CD4-positive, alpha-beta memory T cell (primary cell): Measurements from ENCODE around the gene RPS19. TPM values are rescaled to one million over a fixed set of nuclear protein-coding genes. Genes with fewer than 3 reads are reported as not detected.

Experiments
- CTCF ChIA-PET: fragments of 350-600 bp; sonication (Branson Sonifier 250); formaldehyde crosslinking; loops from one replicate; lab custom pipeline; 2021; ENCODE audit warnings: inconsistent platforms; ENCODE audit not compliant: partially characterized antibody; lab: Charles Lee
- POLR2A ChIA-PET: fragments of 350-600 bp; sonication (Branson Sonifier 250); formaldehyde crosslinking; loops from one replicate; lab custom pipeline; 2021; ENCODE audit not compliant: partially characterized antibody; lab: Charles Lee
- DNase-seq, 5 donors: peaks; one replicate each; pipeline versions ENCODE4 v3.0.0 to v3.0.0-alpha.2; 2020 to 2022; ENCODE audit warnings: mixed read lengths in 1 of 5
- H3K27ac ChIP-seq: one replicate; pipeline ENCODE4 v1.7.0; 2013; ENCODE audit warnings: low read depth, low read length
- H3K27me3 ChIP-seq: 2 replicates; pipeline ENCODE4 v1.7.0; 2013; ENCODE audit warnings: mild to moderate bottlenecking, low read length, moderate library complexity; ENCODE audit not compliant: insufficient read depth
- H3K36me3 ChIP-seq: 2 replicates; pipeline ENCODE4 v1.7.0; 2013; ENCODE audit warnings: mild to moderate bottlenecking, low read length, moderate library complexity; ENCODE audit not compliant: insufficient read depth
- H3K4me1 ChIP-seq: 2 replicates; pipeline ENCODE4 v1.7.0; 2013; ENCODE audit warnings: mild to moderate bottlenecking, low read length, moderate library complexity; ENCODE audit not compliant: insufficient read depth
- H3K4me3 ChIP-seq, 2 donors: one replicate each; pipeline ENCODE4 v1.7.0; 2013; ENCODE audit warnings: low read length in 2 of 2, mild to moderate bottlenecking in 1 of 2
- H3K9me3 ChIP-seq, 2 donors: one replicate each; pipeline ENCODE4 v1.7.0; 2013; ENCODE audit warnings: low read length in 2 of 2, control low read depth in 1 of 2; ENCODE audit not compliant: control insufficient read depth in 1 of 2
- H3K27ac Mint-ChIP-seq, 7 donors: one replicate each; pipeline ENCODE4 v1.8.0; 2020 to 2021; ENCODE audit warnings: mixed read lengths in 7 of 7, mild to moderate bottlenecking in 6 of 7, inconsistent platforms in 3 of 7, moderate library complexity in 3 of 7
- H3K27me3 Mint-ChIP-seq, 2 donors: one replicate each; pipeline ENCODE4 v1.8.0; 2020 to 2021; ENCODE audit warnings: mixed read lengths in 2 of 2
- H3K36me3 Mint-ChIP-seq, 2 donors: one replicate each; pipeline ENCODE4 v1.8.0; 2020 to 2021; ENCODE audit warnings: mixed read lengths in 2 of 2, inconsistent platforms in 1 of 2, mild to moderate bottlenecking in 1 of 2
- H3K4me1 Mint-ChIP-seq, 4 donors: one replicate each; pipeline ENCODE4 v1.8.0; 2020 to 2021; ENCODE audit warnings: mixed read lengths in 4 of 4, mild to moderate bottlenecking in 1 of 4
- H3K4me3 Mint-ChIP-seq, 8 donors: one replicate each; pipeline ENCODE4 v1.8.0; 2020 to 2021; ENCODE audit warnings: mixed read lengths in 8 of 8, mild to moderate bottlenecking in 7 of 8, moderate library complexity in 6 of 8, inconsistent platforms in 3 of 8
- H3K9me3 Mint-ChIP-seq, 8 donors: one replicate each; pipeline ENCODE4 v1.8.0; 2020 to 2021; ENCODE audit warnings: mixed read lengths in 8 of 8, mild to moderate bottlenecking in 5 of 8, inconsistent platforms in 3 of 8, moderate library complexity in 1 of 8
- intact Hi-C: fragments of 100-400 bp; cut with micrococcal nuclease; formaldehyde crosslinking; loops from one replicate; pipeline ENCODE4 v1.15.1; 2023
- polyA plus RNA-seq, 2 donors: library from polyadenylated mRNA; unstranded; fragments of 300-500 nt; fragmentation: Illumina TruSeq; gene quantifications; one replicate each; pipeline ENCODE4 v1.2.3, GENCODE V29; 2021
- total RNA-seq, 2 experiments: library from RNA; stranded (reverse); gene quantifications; one replicate each; pipeline ENCODE4 v1.2.3, GENCODE V29; 2021

RPS19 gene
- total and polyA plus RNA-seq, 4 experiments from 2014 or later, result 3,807 to 7,200 (median 4,434) TPM

GRCh38 chr19:41821003-41821735 is 38.9 kb upstream of the RPS19 start:
- H3K4me3 Mint-ChIP-seq, result no peak overlapping the region

GRCh38 chr19:41837981-41838708 is 21.9 kb upstream of the RPS19 start:
- peaks cover 14% of the 10 kb centered on the region for H3K27me3 ChIP-seq
- no peaks in the 10 kb centered on the region for H3K9me3 Mint-ChIP-seq
- H3K4me3 ChIP-seq, result no peak overlapping the region
- no peaks in the 10 kb centered on the region for H3K36me3 ChIP-seq
- CTCF ChIA-PET, result interaction anchor here (0.7 to 1.4 kb wide), 2 partner anchors 12 to 196 kb away, joined by 3 read pairs; no protein-coding TSS in a partner anchor
- H3K27ac Mint-ChIP-seq, result no peak overlapping the region
- intact Hi-C loops, result no loop called here
- no peaks in the 10 kb centered on the region for H3K36me3 Mint-ChIP-seq
- DNase-seq, result no peak
- no peaks in the 10 kb centered on the region for H3K9me3 ChIP-seq
- H3K4me3 Mint-ChIP-seq, result no peak overlapping the region
- H3K4me1 Mint-ChIP-seq, result peaks cover 0 to 6% (median under 1%) of the 10 kb centered on the region in 4 donors
- H3K4me1 ChIP-seq, result no peaks in the 10 kb centered on the region
- POLR2A ChIA-PET, result no interaction called here
- H3K27ac ChIP-seq, result no peak overlapping the region
- peaks cover 19 to 25% of the 10 kb centered on the region in 2 donors for H3K27me3 Mint-ChIP-seq

More at GRCh38 chr19:41821003-41821735, 38.9 kb upstream of the RPS19 start:
- Mint-ChIP-seq H3K4me1 (peaks cover 0 to 3% (median 0%) of the 10 kb centered on the region in 4 donors), H3K27me3 (peaks cover 8 to 14% of the 10 kb centered on the region in 2 donors), H3K9me3 (no peaks in the 10 kb centered on the region), H3K27ac (peak overlapping the region in 1 of 7 donors; percentile 21), H3K36me3 (no peaks in the 10 kb centered on the region)
- no peak overlapping the region for H3K4me3 ChIP-seq
- H3K4me1 ChIP-seq, result no peaks in the 10 kb centered on the region
- peaks cover 8% of the 10 kb centered on the region for H3K27me3 ChIP-seq
- no peaks in the 10 kb centered on the region for H3K9me3 ChIP-seq
- POLR2A ChIA-PET, result no interaction called here
- peak in 4 of 5 donors; percentile 45 to 59 (median 54) for DNase-seq
- no peaks in the 10 kb centered on the region for H3K36me3 ChIP-seq
- intact Hi-C loops, result loop anchor here (1.0 kb wide), 1 partner anchor 28 kb away; no protein-coding TSS in a partner anchor
- CTCF ChIA-PET, result interaction anchor here (0.5 to 1.0 kb wide), 5 partner anchors 9 to 140 kb away, joined by 3 to 5 read pairs (median 3); no protein-coding TSS in a partner anchor
- H3K27ac ChIP-seq, result no peak overlapping the region

- intact Hi-C loops, result no loop called here
- no peaks in the 10 kb centered on the region for H3K36me3 ChIP-seq
- peaks cover 14% of the 10 kb centered on the region for H3K27me3 ChIP-seq
- H3K9me3 ChIP-seq, result no peaks in the 10 kb centered on the region
- peaks cover 17 to 25% of the 10 kb centered on the region in 2 donors for H3K27me3 Mint-ChIP-seq
- no peak overlapping the region for H3K4me3 ChIP-seq
- H3K27ac Mint-ChIP-seq, result no peak overlapping the region
- H3K4me1 Mint-ChIP-seq, result peaks cover 0 to 6% (median under 1%) of the 10 kb centered on the region in 4 donors
- no peak overlapping the region for H3K4me3 Mint-ChIP-seq
- H3K27ac ChIP-seq, result no peak overlapping the region
- POLR2A ChIA-PET, result no interaction called here
- no peaks in the 10 kb centered on the region for H3K4me1 ChIP-seq
- H3K36me3 Mint-ChIP-seq, result no peaks in the 10 kb centered on the region
- no peak for DNase-seq
- CTCF ChIA-PET, result interaction anchor here (0.7 to 1.4 kb wide), 2 partner anchors 9 to 197 kb away, joined by 3 read pairs; no protein-coding TSS in a partner anchor
- H3K9me3 Mint-ChIP-seq, result peaks cover 0 to 2% (median 0%) of the 10 kb centered on the region in 8 donors
Measured at GRCh38 chr19:41839211-41839610, 20.8 kb upstream of the RPS19 start.

GRCh38 chr19:41843371-41843770 is 16.7 kb upstream of the RPS19 start:
- Mint-ChIP-seq H3K4me1 (no peaks in the 10 kb centered on the region), H3K36me3 (no peaks in the 10 kb centered on the region), H3K9me3 (peaks cover 0 to 2% (median 0%) of the 10 kb centered on the region in 8 donors), H3K27me3 (peaks cover 7 to 11% of the 10 kb centered on the region in 2 donors), H3K4me3 (no peak overlapping the region), H3K27ac (no peak overlapping the region)
- no peaks in the 10 kb centered on the region for H3K4me1 ChIP-seq
- no peak overlapping the region for H3K4me3 ChIP-seq
- H3K27me3 ChIP-seq, result peaks cover 4% of the 10 kb centered on the region
- no peak for DNase-seq
- no peaks in the 10 kb centered on the region for H3K36me3 ChIP-seq
- POLR2A ChIA-PET, result no interaction called here
- CTCF ChIA-PET, result interaction anchor here (1.1 kb wide), 1 partner anchor 21 kb away, joined by 3 read pairs; no protein-coding TSS in a partner anchor
- intact Hi-C loops, result no loop called here
- no peak overlapping the region for H3K27ac ChIP-seq
- H3K9me3 ChIP-seq, result no peaks in the 10 kb centered on the region

GRCh38 chr19:41844601-41845000 is 15.5 kb upstream of the RPS19 start, which contains the start of gene LYPD4:
Gene LYPD4 (minus strand): TSS chr19:41844683. CDS start chr19:41839285, 5,398 bp downstream.
- CTCF ChIA-PET, result no interaction called here
- Mint-ChIP-seq H3K9me3 (peaks cover 0 to 2% (median 0%) of the 10 kb centered on the region in 8 donors), H3K36me3 (no peaks in the 10 kb centered on the region), H3K4me3 (no peak within 1 kb of the TSS), H3K27ac (peak within 1 kb of the TSS in 1 of 7 donors; percentile 68), H3K27me3 (peaks cover 0 to 4% of the 10 kb centered on the region in 2 donors), H3K4me1 (no peaks in the 10 kb centered on the region)
- Histone ChIP-seq H3K9me3 (no peaks in the 10 kb centered on the region), H3K36me3 (no peaks in the 10 kb centered on the region), H3K4me3 (no peak within 1 kb of the TSS), H3K4me1 (no peaks in the 10 kb centered on the region), H3K27me3 (no peaks in the 10 kb centered on the region), H3K27ac (no peak within 1 kb of the TSS)
- no peak for DNase-seq
- POLR2A ChIA-PET, result no interaction called here
- intact Hi-C loops, result no loop called here

- Histone ChIP-seq H3K4me1 (no peaks in the 10 kb centered on the region), H3K27me3 (no peaks in the 10 kb centered on the region), H3K9me3 (no peaks in the 10 kb centered on the region), H3K4me3 (no peak within 1 kb of the TSS), H3K36me3 (no peaks in the 10 kb centered on the region), H3K27ac (no peak within 1 kb of the TSS)
- CTCF ChIA-PET, result no interaction called here
- Mint-ChIP-seq H3K4me1 (no peaks in the 10 kb centered on the region), H3K36me3 (no peaks in the 10 kb centered on the region), H3K27ac (peak within 1 kb of the TSS in 1 of 7 donors; percentile 68), H3K4me3 (no peak within 1 kb of the TSS), H3K9me3 (peaks cover 0 to 2% (median 0%) of the 10 kb centered on the region in 8 donors), H3K27me3 (peaks cover 0 to 4% of the 10 kb centered on the region in 2 donors)
- DNase-seq, result no peak
- intact Hi-C loops, result no loop called here
- POLR2A ChIA-PET, result no interaction called here
Measured at GRCh38 chr19:41845001-41845050, 15.2 kb upstream of the RPS19 start, which contains the start of gene DMRTC2. Gene DMRTC2 (plus strand): TSS chr19:41845042. CDS start chr19:41847429, 2,387 bp downstream.

GRCh38 chr19:41845051-41845590 is 14.9 kb upstream of the RPS19 start:
- intact Hi-C loops, result no loop called here
- Mint-ChIP-seq H3K27me3 (peaks cover 0 to 4% of the 10 kb centered on the region in 2 donors), H3K4me3 (no peak overlapping the region), H3K9me3 (peaks cover 0 to 2% (median 0%) of the 10 kb centered on the region in 8 donors), H3K27ac (no peak overlapping the region), H3K4me1 (no peaks in the 10 kb centered on the region), H3K36me3 (no peaks in the 10 kb centered on the region)
- Histone ChIP-seq H3K4me1 (no peaks in the 10 kb centered on the region), H3K9me3 (no peaks in the 10 kb centered on the region), H3K27ac (no peak overlapping the region), H3K36me3 (no peaks in the 10 kb centered on the region), H3K27me3 (no peaks in the 10 kb centered on the region), H3K4me3 (no peak overlapping the region)
- POLR2A ChIA-PET, result no interaction called here
- DNase-seq, result no peak
- CTCF ChIA-PET, result no interaction called here
